Measurements from ENCODE around the gene TMEM44.
"Not testable (repeated sequence)": the region's sequence is repeated elsewhere in the genome, so short reads cannot be mapped to it uniquely, and the experiment has no call there.

Gene TMEM44

DNA sequence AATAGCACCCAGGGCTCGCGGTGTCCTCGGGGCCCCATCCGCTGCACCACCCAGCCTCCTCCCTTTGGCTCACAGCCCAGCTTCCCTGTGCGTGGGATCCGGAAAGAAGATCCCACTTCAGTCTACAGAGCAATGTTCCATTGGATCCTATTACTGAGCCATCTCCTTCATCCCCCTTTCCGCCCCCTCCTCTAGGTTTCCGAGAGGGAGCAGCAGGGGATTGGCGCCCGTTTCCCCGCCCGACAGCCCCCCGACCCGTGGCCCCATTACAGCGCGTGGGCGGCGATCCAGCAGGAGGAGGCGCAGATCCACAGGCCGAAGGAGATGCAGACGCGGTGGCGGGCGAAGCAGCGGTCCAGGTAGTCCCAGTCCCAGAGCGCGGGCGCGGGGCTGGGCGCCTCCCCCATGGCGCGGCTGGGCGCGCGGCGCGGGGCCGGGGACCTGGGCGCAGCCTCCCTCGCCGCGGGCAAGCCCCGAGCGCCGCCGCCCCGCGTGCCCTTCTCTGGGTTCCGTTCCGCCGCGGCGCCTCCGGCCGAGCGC lies 340 bp downstream of the TMEM44 start:
- H3K4me3 Mint-ChIP-seq: peak overlapping the region; percentile 83 to 87
- no peaks in the 10 kb centered on the region for H3K27me3 Mint-ChIP-seq
- peak; percentile 63 for ATAC-seq (replicated peaks)
- no peaks in the 10 kb centered on the region for H3K9me3 Mint-ChIP-seq
- H3K4me1 Mint-ChIP-seq (ENCODE audit: low read depth in 2 of 2): peaks cover 0 to 5% of the 10 kb centered on the region in 2 donors
- H3K36me3 Mint-ChIP-seq (ENCODE audit: insufficient read depth): peaks cover 4% of the 10 kb centered on the region
- H3K27ac Mint-ChIP-seq: peak overlapping the region in 1 of 2 donors; percentile 20
- peak in 1 of 3 experiments; percentile 2 for DNase-seq

GRCh38 chr3:194632226-194632808 lies 902 bp downstream of the TMEM44 start:
- no peaks in the 10 kb centered on the region for H3K27me3 Mint-ChIP-seq
- peak overlapping the region in 1 of 2 donors; percentile 20 for H3K27ac Mint-ChIP-seq
- no peaks in the 10 kb centered on the region for H3K9me3 Mint-ChIP-seq
- peaks cover 4% of the 10 kb centered on the region for H3K36me3 Mint-ChIP-seq (ENCODE audit: insufficient read depth)
- DNase-seq: no peak
- peak overlapping the region; percentile 83 to 87 for H3K4me3 Mint-ChIP-seq
- H3K4me1 Mint-ChIP-seq (ENCODE audit: low read depth in 2 of 2): peaks cover 0 to 5% of the 10 kb centered on the region in 2 donors
- ATAC-seq (replicated peaks): no peak

DNA sequence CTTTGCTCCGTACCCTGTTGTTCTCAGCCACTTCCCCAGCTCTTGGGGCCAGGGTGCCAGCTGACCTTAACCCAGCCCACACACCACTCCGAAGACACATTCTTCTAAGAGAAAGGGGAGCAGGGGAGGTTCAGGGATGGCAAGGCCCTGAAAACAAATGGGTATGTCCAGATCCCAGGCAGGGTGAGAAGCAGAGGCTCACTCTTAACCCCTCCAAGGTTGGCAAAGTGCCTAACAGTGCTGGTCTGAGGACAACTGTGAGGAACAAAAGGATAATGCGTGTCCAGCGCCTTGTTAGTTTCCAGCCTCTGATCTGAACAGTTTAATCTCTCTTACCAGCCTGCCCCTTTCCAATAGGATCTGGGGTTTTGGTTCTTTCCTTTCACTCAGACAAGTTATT lies 1.5 kb downstream of the TMEM44 start:
- Mint-ChIP-seq H3K36me3 (ENCODE audit: insufficient read depth) (peaks cover 4% of the 10 kb centered on the region), H3K4me1 (ENCODE audit: low read depth in 2 of 2) (peaks cover 0 to 5% of the 10 kb centered on the region in 2 donors), H3K9me3 (no peaks in the 10 kb centered on the region), H3K27ac (no peak overlapping the region), H3K4me3 (peak overlapping the region; percentile 83 to 87), H3K27me3 (no peaks in the 10 kb centered on the region)
- no peak for DNase-seq
- ATAC-seq (replicated peaks): no peak

DNA sequence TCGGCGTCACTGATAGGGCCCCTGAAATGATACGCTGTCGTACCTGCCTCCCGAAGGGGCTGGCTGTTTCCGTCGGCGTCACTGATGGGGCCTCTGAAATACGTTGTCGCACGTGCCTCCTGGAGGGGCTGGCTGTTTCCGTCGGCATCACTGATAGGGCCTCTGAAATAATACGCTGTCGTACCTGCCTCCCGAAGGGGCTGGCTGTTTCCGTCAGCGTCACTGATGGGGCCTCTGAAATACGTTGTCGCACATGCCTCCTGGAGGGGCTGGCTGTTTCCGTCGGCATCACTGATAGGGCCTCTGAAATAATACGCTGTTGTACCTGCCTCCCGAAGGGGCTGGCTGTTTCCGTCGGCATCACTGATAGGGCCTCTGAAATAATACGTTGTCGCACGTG lies 2.5 kb downstream of the TMEM44 start:
- H3K4me1 Mint-ChIP-seq (ENCODE audit: low read depth in 2 of 2); DNase-seq; H3K27me3 Mint-ChIP-seq; ATAC-seq (replicated peaks); H3K36me3 Mint-ChIP-seq (ENCODE audit: insufficient read depth); H3K4me3 Mint-ChIP-seq; H3K9me3 Mint-ChIP-seq; H3K27ac Mint-ChIP-seq: not testable (repeated sequence)

DNA sequence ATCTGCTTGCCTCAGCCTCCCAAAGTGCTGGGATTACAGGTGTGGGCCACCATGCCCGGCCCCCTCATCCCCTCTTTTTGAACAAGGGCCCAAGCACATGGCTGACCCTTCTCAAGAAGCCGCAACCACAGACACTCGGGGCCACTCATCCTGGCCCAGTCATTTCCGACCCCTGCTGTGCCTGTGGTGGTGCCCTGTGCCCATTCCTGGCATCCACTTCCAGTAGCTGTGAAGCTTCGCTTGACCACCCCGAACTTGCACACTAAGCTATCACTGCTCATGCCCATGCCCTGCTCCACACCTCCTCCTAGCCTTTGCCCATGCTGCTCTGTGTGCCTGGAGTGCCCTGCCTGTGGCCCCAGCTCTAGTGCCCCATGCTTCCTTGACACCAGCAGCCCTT lies 8.3 kb downstream of the TMEM44 start:
- Mint-ChIP-seq H3K4me3 (no peak overlapping the region), H3K4me1 (ENCODE audit: low read depth in 2 of 2) (no peaks in the 10 kb centered on the region), H3K9me3 (no peaks in the 10 kb centered on the region), H3K36me3 (ENCODE audit: insufficient read depth) (peaks cover 3% of the 10 kb centered on the region), H3K27ac (no peak overlapping the region), H3K27me3 (no peaks in the 10 kb centered on the region)
- ATAC-seq (replicated peaks) (no peak), DNase-seq (no peak)

- no peaks in the 10 kb centered on the region for H3K9me3 Mint-ChIP-seq
- H3K4me3 Mint-ChIP-seq: no peak overlapping the region
- no peaks in the 10 kb centered on the region for H3K4me1 Mint-ChIP-seq (ENCODE audit: low read depth in 2 of 2)
- peaks cover 3% of the 10 kb centered on the region for H3K36me3 Mint-ChIP-seq (ENCODE audit: insufficient read depth)
- ATAC-seq (replicated peaks) (no peak), DNase-seq (no peak)
- no peak overlapping the region for H3K27ac Mint-ChIP-seq
- H3K27me3 Mint-ChIP-seq: no peaks in the 10 kb centered on the region
Observed at GRCh38 chr3:194623449-194624290, 9.5 kb downstream of the TMEM44 start.

GRCh38 chr3:194622621-194623340 lies 10.4 kb downstream of the TMEM44 start:
- Mint-ChIP-seq H3K27ac (no peak overlapping the region), H3K4me1 (ENCODE audit: low read depth in 2 of 2) (no peaks in the 10 kb centered on the region), H3K36me3 (ENCODE audit: insufficient read depth) (peaks cover 3% of the 10 kb centered on the region), H3K9me3 (no peaks in the 10 kb centered on the region), H3K27me3 (no peaks in the 10 kb centered on the region), H3K4me3 (no peak overlapping the region)
- no peak for ATAC-seq (replicated peaks)
- no peak for DNase-seq

- ATAC-seq (replicated peaks) (no peak), DNase-seq (no peak)
- Mint-ChIP-seq H3K27me3 (no peaks in the 10 kb centered on the region), H3K4me3 (no peak overlapping the region), H3K27ac (no peak overlapping the region), H3K4me1 (ENCODE audit: low read depth in 2 of 2) (no peaks in the 10 kb centered on the region), H3K9me3 (no peaks in the 10 kb centered on the region), H3K36me3 (ENCODE audit: insufficient read depth) (peaks cover 3% of the 10 kb centered on the region)
Observed at GRCh38 chr3:194621947-194622346, 11.3 kb downstream of the TMEM44 start.

DNA sequence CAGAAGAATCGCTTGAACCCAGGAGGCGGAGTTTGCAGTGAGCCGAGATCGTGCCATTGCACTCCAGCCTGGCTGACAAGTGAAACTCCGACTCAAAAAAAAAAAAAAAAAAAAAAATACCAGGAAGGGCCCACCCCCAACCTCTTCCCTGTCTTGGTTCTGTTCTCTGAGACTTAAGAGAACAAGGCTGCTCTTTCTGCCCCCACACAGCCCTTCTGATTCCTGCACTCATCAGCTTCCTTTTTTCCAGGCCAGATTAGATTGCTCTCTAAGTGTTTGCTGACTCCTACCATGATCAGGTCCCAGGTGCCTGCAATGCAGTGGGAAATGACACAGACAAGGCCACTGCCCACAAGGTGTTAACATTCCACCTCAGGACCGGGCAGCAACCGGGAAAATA lies 13.0 kb downstream of the TMEM44 start:
- no peak for ATAC-seq (replicated peaks)
- H3K4me1 Mint-ChIP-seq (ENCODE audit: low read depth in 2 of 2): no peaks in the 10 kb centered on the region
- H3K27ac Mint-ChIP-seq: no peak overlapping the region

DNA sequence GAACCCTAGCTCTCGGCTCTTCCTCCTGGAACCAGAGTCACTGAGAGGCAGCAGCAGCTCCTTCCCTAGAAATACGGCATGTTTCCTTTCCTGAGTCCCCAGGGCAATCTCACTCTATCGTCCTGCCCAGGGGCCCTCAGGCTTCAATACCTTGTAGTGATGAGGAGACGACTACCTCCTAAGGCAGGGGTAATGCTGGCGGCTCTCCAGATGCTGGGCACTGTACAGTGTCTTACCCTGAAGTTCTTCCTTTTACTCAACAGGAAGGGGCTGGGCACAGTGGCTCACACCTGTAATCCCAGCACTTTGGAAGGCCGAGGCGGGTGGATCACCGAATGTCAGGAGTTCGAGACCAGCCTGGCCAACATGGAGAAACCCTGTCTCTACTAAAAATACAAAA lies 13.5 kb downstream of the TMEM44 start:
- ATAC-seq (replicated peaks) (no peak), DNase-seq (no peak)
- H3K27me3 Mint-ChIP-seq: no peaks in the 10 kb centered on the region
- H3K27ac Mint-ChIP-seq: peak overlapping the region in 1 of 2 donors; percentile 31
- H3K36me3 Mint-ChIP-seq (ENCODE audit: insufficient read depth): peaks cover 4% of the 10 kb centered on the region
- H3K4me3 Mint-ChIP-seq: no peak overlapping the region
- no peaks in the 10 kb centered on the region for H3K9me3 Mint-ChIP-seq
- H3K4me1 Mint-ChIP-seq (ENCODE audit: low read depth in 2 of 2): no peaks in the 10 kb centered on the region

More for the DNA sequence above, 13.0 kb downstream of the TMEM44 start:
- Mint-ChIP-seq H3K9me3 (no peaks in the 10 kb centered on the region), H3K27me3 (no peaks in the 10 kb centered on the region), H3K36me3 (ENCODE audit: insufficient read depth) (peaks cover 4% of the 10 kb centered on the region), H3K4me3 (no peak overlapping the region)
- no peak for DNase-seq

- ATAC-seq (replicated peaks) (no peak), DNase-seq (no peak)
- Mint-ChIP-seq H3K4me3 (no peak overlapping the region), H3K27me3 (no peaks in the 10 kb centered on the region), H3K36me3 (ENCODE audit: insufficient read depth) (peaks cover 4% of the 10 kb centered on the region), H3K9me3 (no peaks in the 10 kb centered on the region), H3K4me1 (ENCODE audit: low read depth in 2 of 2) (no peaks in the 10 kb centered on the region), H3K27ac (no peak overlapping the region)
Observed at GRCh38 chr3:194618858-194619608, 14.2 kb downstream of the TMEM44 start.

- Mint-ChIP-seq H3K36me3 (ENCODE audit: insufficient read depth) (peaks cover 4% of the 10 kb centered on the region), H3K4me1 (ENCODE audit: low read depth in 2 of 2) (no peaks in the 10 kb centered on the region), H3K4me3 (no peak overlapping the region), H3K9me3 (no peaks in the 10 kb centered on the region), H3K27me3 (no peaks in the 10 kb centered on the region), H3K27ac (no peak overlapping the region)
- DNase-seq: no peak
- no peak for ATAC-seq (replicated peaks)
Observed at GRCh38 chr3:194617827-194618226, 15.4 kb downstream of the TMEM44 start.

DNA sequence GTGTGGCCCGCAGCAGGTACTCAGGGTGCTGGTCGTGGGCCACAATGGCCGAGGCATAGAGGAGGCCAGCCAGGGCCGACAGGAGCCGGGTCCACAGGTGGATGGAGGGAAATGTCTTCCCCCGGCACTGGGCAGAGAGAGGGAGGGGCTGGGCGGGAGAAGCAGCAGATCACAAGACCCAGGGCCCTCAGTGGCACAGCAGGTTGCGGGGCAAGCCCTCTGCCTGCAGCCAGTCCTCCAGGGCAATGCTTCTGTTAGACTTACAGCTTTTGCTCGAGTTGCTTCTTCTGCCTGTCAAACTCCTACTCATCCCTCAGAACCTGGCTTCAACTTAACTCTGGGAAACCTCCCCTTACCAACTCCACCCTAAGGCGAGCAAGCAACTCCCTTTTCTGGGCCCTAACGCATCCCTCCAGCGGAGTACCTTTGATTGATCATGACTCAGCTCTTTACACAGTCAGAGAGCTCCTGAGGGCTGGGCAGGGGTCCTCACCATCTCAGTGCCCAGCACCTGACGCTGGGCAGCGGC lies 16.0 kb downstream of the TMEM44 start:
- Mint-ChIP-seq H3K27me3 (no peaks in the 10 kb centered on the region), H3K27ac (peak overlapping the region in 1 of 2 donors; percentile 49), H3K9me3 (no peaks in the 10 kb centered on the region), H3K36me3 (ENCODE audit: insufficient read depth) (peaks cover 4% of the 10 kb centered on the region), H3K4me1 (ENCODE audit: low read depth in 2 of 2) (peaks cover 0 to 2% of the 10 kb centered on the region in 2 donors), H3K4me3 (no peak overlapping the region)
- ATAC-seq (replicated peaks): no peak
- no peak for DNase-seq
